IPS DF 6.9 (cell line): ENCODE measurements around the gene CADPS.

Experiments
- DNase-seq: peaks from one replicate; pipeline ENCODE4 v3.0.0-alpha.2; 2013; ENCODE audit warnings: low read depth, low spot score
- H3K27ac ChIP-seq: one replicate; pipeline ENCODE4 v1.5.1; 2013; ENCODE audit warnings: low read length, control low read depth
- H3K27me3 ChIP-seq: 2 replicates; pipeline ENCODE4 v1.6.1; 2013; ENCODE audit warnings: mild to moderate bottlenecking, low read length; ENCODE audit not compliant: control insufficient read depth, insufficient read depth
- H3K36me3 ChIP-seq: 2 replicates; pipeline ENCODE4 v1.6.1; 2013; ENCODE audit warnings: low read length; ENCODE audit not compliant: control insufficient read depth, insufficient read depth
- H3K4me1 ChIP-seq: 2 replicates; pipeline ENCODE4 v1.6.1; 2013; ENCODE audit warnings: low read length; ENCODE audit not compliant: control insufficient read depth, insufficient read depth
- H3K4me3 ChIP-seq: 2 replicates; pipeline ENCODE4 v1.5.1; 2013; ENCODE audit warnings: mild to moderate bottlenecking, low read length
- H3K9me3 ChIP-seq: 2 replicates; pipeline ENCODE4 v1.6.1; 2013; ENCODE audit warnings: low read length, inconsistent platforms; ENCODE audit not compliant: control insufficient read depth, insufficient read depth
- WGBS: extraction: QIAGEN DNeasy Blood & Tissue Kit; methylation state at CpG from one replicate; pipeline ENCODE4 v1.1.7; 2013; ENCODE audit warnings: mixed read lengths, missing lambda C conversion rate; ENCODE audit not compliant: insufficient read length, insufficient coverage; 5-methylcytosine and 5-hydroxymethylcytosine counted together

Gene CADPS

DNA sequence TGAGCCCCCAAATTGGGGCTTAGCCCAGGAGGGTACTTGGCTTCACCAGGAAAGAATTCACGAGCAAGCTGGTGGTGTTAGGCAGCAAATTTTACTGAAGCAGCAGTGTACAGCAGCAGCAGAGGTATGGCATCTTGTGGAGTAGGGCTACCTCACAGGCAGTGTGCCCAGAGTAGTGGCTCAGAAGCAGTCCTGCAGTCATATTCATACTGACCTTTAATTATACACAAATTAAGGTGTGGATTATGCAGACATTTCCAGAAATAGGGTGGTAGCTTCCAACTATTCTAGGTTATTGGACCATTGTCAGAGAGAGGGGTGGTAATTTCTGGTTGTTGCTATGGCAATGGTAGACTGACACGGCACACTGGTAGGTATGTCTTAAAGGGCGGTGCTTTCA, 20.7 kb upstream of the CADPS start:
- Histone ChIP-seq H3K27me3 (no peaks in the 10 kb centered on the region), H3K4me1 (no peaks in the 10 kb centered on the region), H3K36me3 (no peaks in the 10 kb centered on the region), H3K9me3 (no peaks in the 10 kb centered on the region), H3K27ac (no peak overlapping the region), H3K4me3 (no peak overlapping the region)
- DNase-seq: no peak
- WGBS: no CpG with 5 or more reads among the region's 3 CpGs

DNA sequence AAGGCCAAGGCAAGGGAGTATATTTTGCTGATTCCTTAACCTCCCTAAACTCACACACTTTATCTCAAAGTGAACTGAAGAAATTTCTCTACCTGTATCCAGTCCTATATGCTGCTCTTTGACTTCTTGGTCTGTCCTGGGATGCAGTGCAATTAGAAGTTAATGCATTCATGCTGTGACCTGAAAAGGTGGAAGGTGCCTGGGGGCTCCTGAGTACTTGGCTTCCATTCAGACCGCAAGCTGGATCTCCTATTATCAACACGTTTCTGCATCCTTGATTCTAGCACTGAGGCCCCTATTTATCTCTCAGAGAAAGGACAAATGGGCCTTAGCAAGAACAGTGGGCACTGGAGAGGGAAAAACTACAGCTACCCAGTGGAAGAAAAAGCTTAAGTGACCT, 17.7 kb upstream of the CADPS start:
- Histone ChIP-seq H3K36me3 (no peaks in the 10 kb centered on the region), H3K27me3 (no peaks in the 10 kb centered on the region), H3K4me1 (no peaks in the 10 kb centered on the region), H3K4me3 (no peak overlapping the region), H3K9me3 (no peaks in the 10 kb centered on the region), H3K27ac (no peak overlapping the region)
- no CpG with 5 or more reads among the region's 2 CpGs for WGBS
- DNase-seq: no peak

DNA sequence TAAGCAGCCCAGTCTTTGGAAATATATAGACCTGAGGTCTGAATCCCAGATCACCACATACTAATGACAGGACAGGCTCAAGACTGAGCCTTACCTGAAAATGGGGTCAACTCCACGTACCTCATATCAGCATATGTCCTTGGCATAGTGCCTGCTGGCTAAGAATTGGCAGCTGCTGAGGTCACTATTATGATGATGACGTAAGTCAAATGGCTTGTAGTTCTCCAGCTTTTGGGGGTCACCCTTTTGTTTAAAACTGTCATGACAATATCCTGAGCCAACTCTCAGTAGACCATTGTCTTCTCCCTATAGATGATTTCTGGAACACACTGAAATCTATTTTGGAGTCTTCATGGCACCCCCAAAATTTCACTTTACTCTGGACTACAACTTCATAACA, 16.8 kb upstream of the CADPS start:
- Histone ChIP-seq H3K27me3 (no peaks in the 10 kb centered on the region), H3K36me3 (no peaks in the 10 kb centered on the region), H3K4me1 (no peaks in the 10 kb centered on the region), H3K27ac (no peak overlapping the region), H3K9me3 (no peaks in the 10 kb centered on the region), H3K4me3 (no peak overlapping the region)
- DNase-seq: no peak
- whole genome bisulfite sequencing: no CpG with 5 or more reads among the region's 2 CpGs

- DNase-seq: no peak
- H3K4me1 ChIP-seq: no peaks in the 10 kb centered on the region; the same call in 1 of the 2 replicates
- no peaks in the 10 kb centered on the region for H3K9me3 ChIP-seq
- WGBS: no CpG with 5 or more reads among the region's 1 CpG
- H3K27ac ChIP-seq: no peak overlapping the region
- H3K36me3 ChIP-seq: no peaks in the 10 kb centered on the region
- H3K27me3 ChIP-seq: no peaks in the 10 kb centered on the region
- H3K4me3 ChIP-seq: no peak overlapping the region
These were observed 13.6 kb upstream of the CADPS start for GRCh38 chr3:62888778-62889177.

DNA sequence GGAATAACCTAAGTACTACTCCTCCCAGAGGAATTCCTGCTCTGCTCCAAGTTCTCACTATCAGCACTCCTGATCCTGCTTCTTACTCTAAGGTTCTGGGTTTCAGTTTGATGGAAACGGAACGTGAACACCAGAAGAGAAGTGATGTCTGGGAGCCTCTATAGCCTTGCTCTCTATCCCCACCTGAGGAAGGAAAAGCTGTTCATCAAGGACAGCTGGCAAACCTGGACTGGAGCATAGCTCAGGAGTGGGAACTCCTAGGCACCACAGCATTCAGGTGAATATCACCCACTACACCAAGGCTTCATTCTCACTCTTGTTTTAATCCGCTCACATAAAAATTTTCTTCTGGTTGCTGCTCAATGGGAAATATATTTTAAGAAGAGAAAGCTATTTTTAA, 13.0 kb upstream of the CADPS start:
- H3K27ac ChIP-seq: no peak overlapping the region
- no peaks in the 10 kb centered on the region; the same call in 1 of the 2 replicates for H3K4me1 ChIP-seq
- no peaks in the 10 kb centered on the region for H3K27me3 ChIP-seq
- WGBS: no CpG with 5 or more reads among the region's 3 CpGs
- H3K4me3 ChIP-seq: no peak overlapping the region
- no peak for DNase-seq
- no peaks in the 10 kb centered on the region for H3K36me3 ChIP-seq
- H3K9me3 ChIP-seq: no peaks in the 10 kb centered on the region

DNA sequence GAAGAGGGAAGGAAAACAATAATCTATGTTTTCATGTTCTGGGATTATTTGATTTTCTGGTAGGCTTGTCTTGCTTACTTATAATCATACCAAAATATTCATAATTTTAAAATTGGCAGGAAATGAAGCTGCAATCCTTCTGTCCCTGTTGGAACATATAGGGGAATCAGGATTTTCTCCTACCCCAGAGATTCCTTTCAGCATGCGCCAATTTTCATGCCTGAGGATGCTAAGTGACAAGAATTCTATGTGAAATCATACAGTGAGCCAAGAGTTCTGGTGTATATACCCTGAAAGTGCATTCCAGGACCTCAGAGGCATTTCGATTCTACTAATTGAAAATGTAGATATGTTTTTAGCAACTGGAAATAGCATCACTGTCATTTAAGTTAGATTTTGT, 9.9 kb upstream of the CADPS start:
- DNase-seq: no peak
- Histone ChIP-seq H3K4me1 (no peaks in the 10 kb centered on the region; the same call in 1 of the 2 replicates), H3K36me3 (no peaks in the 10 kb centered on the region), H3K27ac (no peak overlapping the region), H3K4me3 (no peak overlapping the region), H3K27me3 (no peaks in the 10 kb centered on the region), H3K9me3 (no peaks in the 10 kb centered on the region)
- WGBS: no CpG with 5 or more reads among the region's 2 CpGs

DNA sequence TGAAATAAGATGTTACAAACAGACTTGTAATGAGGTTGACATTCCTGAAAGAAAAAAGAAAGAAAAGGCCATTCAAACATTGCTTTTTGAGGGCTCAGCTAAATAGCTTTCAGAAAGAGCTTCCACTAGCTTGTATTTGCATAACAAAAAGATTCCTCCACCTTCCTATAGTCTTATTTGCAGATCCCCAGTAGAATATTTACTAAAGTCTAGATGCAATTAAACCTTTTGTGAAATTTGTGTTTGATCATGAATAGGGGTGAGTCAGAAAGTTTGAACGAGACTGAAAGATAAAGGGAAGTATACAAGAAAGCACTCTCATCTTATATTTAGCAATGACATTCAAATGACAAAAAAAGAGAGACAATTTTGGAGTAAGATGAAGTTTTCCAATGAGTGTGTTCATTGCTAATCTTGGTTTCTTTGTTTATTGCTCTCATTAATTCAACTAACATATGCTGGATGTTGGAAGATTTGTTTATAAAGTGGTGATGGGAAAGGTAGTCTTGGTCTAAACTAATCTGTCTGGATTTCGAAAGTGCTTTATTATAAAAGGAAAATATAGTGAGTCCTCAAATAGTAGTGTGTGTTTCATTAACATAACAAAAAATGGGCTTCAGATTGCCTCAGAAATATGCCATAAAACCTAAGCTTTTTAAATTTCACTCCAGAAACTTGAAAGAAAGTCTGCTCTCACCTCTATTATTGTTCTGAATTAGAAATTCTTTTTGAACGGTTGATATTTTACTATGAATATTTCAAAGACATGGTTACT, 9.1 kb upstream of the CADPS start:
- 100% methylated on average over 1 of the region's 3 CpGs for WGBS
- no peak overlapping the region for H3K4me3 ChIP-seq
- no peaks in the 10 kb centered on the region for H3K36me3 ChIP-seq
- H3K9me3 ChIP-seq: no peaks in the 10 kb centered on the region
- no peak overlapping the region for H3K27ac ChIP-seq
- no peak for DNase-seq
- no peaks in the 10 kb centered on the region; the same call in 1 of the 2 replicates for H3K4me1 ChIP-seq
- H3K27me3 ChIP-seq: no peaks in the 10 kb centered on the region

DNA sequence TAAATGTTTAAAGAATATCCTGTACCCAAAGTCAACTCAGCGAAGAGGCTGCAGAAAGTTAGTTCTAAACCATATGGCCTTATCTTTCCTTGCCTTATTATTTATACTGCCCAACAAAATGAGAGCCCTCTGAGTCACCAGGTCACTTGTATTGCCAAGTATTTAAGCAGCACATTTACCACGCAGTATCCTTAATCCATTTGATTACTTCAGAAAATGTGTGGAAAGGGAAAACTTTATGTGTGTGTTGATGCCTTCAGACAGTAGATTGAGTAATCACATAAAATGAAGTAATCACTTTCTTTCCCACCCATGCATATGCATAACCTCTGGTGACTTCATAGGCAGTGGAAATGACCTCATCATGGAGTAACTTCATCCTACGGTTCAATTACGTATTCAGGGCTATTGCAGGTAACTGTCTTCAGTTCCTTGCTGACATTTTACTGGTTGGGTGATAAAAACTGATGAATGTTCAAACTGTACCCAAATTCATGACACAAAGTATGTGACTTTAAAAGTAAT, 7.5 kb upstream of the CADPS start:
- no CpG with 5 or more reads among the region's 4 CpGs for WGBS
- H3K27me3 ChIP-seq: no peaks in the 10 kb centered on the region
- no peaks in the 10 kb centered on the region for H3K36me3 ChIP-seq
- no peaks in the 10 kb centered on the region for H3K9me3 ChIP-seq
- H3K27ac ChIP-seq: no peak overlapping the region
- H3K4me3 ChIP-seq: no peak overlapping the region
- no peaks in the 10 kb centered on the region; the same call in 1 of the 2 replicates for H3K4me1 ChIP-seq
- DNase-seq: no peak

DNA sequence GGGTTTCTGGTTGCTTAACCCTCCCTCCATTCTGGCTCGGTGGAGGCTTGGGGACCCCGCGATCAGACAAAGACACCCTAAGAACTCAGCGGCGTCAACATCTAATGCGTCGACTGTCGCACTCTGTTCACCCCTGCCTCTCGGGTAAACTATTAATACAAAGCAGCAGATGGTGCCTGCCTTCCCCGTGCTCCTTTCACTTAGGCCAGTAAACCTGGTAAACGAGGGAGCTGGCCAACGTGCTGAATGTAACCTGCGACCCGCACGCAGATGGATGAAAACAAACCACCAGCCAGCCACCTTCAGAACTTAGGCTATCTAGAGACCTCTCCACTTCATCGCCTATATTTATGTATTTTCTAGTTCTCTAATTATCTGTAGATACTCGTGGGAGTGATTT, 848 bp upstream of the CADPS start:
- H3K27me3 ChIP-seq: no peaks in the 10 kb centered on the region
- H3K9me3 ChIP-seq: no peaks in the 10 kb centered on the region
- H3K4me3 ChIP-seq: peak overlapping the region; percentile 62; the same call in 1 of the 2 replicates
- peak; percentile 78 for DNase-seq
- WGBS: no CpG with 5 or more reads among the region's 17 CpGs
- no peaks in the 10 kb centered on the region for H3K36me3 ChIP-seq
- H3K4me1 ChIP-seq: no peaks in the 10 kb centered on the region
- H3K27ac ChIP-seq: no peak overlapping the region

GRCh38 chr3:62875558-62876002, 364 bp upstream of the CADPS start:
- no peaks in the 10 kb centered on the region for H3K9me3 ChIP-seq
- no peak overlapping the region for H3K27ac ChIP-seq
- no peak for DNase-seq
- H3K4me1 ChIP-seq: no peaks in the 10 kb centered on the region
- no peaks in the 10 kb centered on the region for H3K36me3 ChIP-seq
- H3K27me3 ChIP-seq: no peaks in the 10 kb centered on the region
- WGBS: no CpG with 5 or more reads among the region's 18 CpGs
- peak overlapping the region; percentile 62 for H3K4me3 ChIP-seq
